ENCODE measurements around the gene MAP7D3.

- no peak for TF ChIP-seq CTCF (conservative IDR thresholded peaks at IDR 0.05 in 1 of 2, IDR thresholded peaks at IDR 0.05 in 1 of 2; ENCODE audit: low read depth in 1 of 2, low read length in 2 of 2)
- TF ChIP-seq EZH2 (IDR thresholded peaks at IDR 0.05; ENCODE audit: low read length, missing control alignments) = no peak
These were observed 47.2 kb downstream of the MAP7D3 start for GRCh38 chrX:136203951-136204350.
